ENCODE data around the gene LRRC15.

- TF ChIP-seq POLR2A (IDR thresholded peaks at IDR 0.05; ENCODE audit: low read length) (no peak), GATA1 (IDR thresholded peaks at IDR 0.05; ENCODE audit: low read depth, low read length) (no peak)
Measured at GRCh38 chr3:194364652-194365434, 4.7 kb downstream of the LRRC15 start.
